ENCODE results near the gene ATP8B2.
"Not testable (repeated sequence)": the region's sequence is repeated elsewhere in the genome, so short reads cannot be mapped to it uniquely, and the experiment has no call there.

Gene ATP8B2

DNA sequence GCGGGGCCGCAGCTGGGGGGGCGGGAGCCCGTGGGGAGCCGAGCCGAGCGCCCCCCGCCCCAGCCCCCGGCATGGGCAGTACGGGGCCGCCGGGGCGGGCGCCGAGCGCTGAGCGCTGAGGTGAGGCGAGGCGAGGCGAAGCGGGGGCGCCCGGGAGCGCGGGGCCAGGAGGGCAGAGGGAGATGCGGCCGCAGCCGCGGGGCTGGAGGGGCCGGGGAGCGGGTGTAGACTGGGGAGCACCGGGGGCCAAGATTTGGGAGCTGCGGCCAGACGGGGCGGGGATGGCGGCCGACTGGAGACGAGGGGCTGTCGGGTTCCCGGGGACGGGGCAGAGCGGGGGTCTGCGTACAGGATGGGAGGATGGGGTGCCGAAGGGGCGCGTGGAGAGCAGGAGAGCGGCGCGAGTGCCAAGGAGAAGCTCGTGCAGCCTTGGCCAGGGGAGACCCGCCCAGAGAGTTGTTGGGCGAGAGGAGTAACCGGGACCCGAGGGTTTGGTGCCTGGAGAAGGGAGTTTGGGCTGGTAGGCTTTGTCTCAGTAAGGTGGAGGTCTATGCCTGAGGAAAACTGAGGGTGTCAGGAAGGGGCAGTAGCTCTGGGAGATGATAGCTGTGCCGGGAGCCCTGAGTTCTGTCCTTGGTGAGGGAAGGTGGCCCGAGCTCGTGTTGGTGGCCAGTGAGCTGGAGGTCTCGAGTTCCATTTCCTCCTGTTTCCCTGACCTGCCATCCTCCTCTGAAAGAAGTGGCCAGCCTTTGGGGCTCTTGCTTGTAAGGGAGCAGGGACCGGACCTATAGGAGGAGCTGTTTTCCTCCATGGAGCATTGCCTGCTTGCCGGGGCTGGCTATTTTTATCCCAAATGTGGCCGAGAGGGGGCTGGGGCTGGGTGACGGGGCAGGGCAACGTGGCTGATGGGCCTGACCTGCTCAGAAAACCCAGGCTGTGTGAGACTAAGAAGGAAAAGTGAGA, 539 bp downstream of the ATP8B2 start:
- peak; percentile 29 for DNase-seq

DNA sequence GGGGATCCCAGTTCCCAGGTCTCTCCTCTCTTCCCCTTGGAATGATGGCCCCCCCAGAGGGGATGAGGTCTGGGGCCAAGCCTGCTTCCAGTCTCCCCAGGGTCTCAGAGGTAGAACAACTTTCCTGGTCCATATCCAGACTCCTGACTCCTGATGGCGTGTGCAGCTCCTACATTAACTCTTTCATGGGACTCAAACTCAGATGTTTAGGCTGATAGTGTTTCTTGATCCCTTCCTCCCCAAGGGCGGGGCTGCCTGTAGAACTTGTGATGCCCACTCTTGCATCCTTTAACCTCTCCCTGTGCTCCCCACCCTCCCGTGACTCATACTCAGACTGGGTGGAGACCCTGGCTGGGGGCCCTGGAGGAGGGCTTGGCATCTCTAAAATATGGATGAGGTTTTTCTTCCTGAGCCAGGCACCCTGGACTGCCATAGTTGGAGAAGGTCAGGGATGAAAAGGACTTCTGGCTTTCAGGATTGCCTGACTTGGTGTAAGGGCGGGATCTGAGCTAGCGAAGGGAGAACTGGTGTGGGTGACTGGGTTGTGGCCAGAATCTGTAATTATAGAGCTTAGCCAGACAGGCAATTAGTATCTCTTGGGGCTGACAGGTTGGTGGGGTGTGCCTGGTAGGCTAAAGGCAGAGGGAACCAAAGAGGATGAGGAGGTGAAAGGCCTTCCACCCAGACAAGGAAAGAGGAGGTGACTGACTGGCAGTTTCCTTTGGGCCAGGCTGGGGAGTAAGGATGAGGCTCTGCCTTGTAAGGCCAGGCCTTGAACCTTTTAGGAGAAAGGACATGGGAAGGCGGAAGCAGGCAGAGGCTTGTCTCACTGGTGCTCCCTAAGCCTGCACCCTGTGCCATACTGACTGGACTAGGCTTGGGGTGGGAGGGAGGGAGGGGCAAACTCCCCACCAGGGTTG, 1.5 kb downstream of the ATP8B2 start:
- no peak for DNase-seq

DNA sequence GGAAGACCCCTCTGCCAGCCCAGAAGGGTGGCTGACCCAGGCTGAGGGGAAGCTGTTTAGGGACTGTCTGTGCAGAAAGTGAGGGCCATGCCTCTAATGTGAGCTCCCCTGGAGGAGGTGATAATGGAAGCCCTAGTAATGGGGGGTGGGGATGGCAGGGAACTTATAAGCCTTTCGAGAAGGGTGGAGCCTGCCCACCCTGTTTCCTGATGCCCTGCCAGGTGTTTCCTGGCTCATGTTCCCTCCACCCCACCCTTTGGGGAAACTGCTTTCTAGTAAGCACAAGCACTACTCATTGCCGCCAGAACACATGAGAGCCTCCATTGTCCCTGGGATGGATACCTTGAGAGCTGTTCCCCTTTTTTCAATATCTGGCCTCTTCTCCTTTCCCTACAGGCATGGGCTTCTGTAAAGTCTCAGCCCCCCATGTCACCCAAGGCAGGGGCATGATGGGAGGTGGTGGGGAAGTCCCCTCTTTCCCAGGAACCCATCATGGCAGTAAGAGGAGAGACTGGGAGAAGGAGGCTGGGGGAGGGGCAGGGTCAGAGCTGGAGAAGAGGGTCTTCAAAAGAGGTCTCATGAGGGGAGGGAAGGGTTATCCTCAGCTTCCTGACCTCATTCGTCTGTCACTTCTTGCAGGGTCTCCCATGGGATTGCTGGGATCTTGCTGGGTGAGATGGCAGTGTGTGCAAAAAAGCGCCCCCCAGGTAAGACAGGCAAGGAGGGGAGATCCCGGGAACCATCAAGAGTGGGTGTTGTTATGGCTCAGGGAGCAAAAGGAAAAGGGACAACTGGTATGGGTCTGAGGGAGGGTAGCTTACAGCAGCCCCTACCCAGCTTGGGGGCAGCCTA, 2.4 kb downstream of the ATP8B2 start:
- DNase-seq = peak; percentile 53

DNA sequence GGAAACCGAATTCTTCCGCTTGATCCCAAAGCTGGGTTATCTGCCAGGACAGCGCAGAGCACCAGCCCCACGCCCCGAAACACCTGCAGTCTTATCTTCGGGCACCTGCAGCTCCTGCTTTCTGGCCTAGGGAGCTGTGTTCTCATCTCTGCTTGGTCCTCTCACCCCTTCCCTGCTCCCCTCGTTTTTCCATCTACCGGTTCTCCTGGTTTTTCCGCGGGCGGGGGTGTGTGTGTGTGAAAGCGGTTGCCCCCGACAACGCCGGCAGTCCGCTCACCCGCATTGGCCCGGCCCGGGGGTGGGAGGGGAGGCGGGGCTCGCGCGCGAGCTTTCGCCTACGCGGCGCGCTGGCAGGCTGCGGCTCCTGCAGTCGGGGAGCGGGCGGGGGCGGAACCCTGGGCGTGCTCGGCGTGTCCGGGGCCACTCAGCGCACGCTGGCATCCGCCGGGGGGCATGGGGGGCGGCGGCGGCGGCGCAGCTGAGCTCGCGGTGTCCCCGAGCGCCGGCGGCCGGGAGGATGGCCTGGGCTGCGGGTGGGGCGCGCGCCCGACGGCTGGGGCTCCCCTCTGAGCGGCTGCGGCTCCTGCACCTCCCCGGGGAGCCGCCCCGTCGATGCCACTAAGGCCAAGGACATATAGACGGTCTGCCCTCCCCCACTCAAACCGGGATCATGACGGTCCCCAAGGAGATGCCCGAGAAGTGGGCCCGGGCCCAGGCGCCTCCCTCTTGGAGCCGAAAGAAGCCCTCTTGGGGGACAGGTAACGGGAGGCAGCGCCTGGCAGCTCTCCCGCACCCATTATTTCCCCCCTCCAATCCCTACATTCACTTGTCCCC, 3.2 kb downstream of the ATP8B2 start:
- DNase-seq = peak; percentile 71

DNA sequence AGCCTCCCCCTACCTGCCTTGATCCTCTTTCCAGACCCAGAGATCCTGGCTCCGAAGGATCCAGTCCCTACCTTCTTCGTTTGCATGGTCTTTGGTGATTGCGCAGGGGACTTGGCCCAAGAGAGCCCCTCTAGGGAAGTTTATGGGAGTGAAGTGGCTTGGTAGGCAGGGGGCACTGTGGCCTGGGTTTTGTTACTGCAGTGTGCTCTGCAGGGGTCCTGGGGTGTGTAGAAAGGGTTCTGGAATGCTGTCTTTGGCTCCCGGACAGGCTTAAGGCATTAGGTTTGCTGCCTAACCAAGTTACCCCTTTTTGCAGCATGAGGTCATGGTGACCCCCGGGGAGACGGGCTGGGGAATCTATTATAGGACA, 3.8 kb downstream of the ATP8B2 start:
- no peak for DNase-seq

DNA sequence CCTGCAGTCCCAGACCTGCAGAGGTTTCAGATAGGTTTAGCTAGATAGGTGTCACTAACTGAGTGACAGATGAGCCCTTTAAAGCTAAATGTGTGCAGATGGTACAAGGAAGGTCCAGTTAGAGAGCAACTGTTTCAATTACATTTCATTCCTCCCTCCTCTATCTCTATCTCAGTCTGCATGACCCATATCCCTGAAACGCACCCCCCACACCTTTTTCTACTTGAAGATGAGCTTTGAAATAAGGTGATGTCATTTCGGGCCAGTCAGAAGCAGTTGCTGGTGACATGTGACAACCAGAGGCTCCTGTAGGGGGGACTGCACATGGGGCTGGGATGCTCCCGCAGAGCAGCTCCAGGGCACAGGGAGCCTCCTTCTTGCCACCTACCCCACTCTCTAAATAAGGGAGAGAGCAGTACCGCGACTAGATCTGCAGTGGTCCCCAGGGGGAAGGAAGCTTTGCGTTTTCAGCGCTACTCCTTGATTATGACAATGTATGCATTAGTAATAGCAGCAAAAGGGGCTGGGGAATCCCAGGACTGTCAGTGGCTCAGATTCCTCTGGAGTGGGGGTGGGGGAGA, 4.3 kb downstream of the ATP8B2 start:
- peak; percentile 6 for DNase-seq

DNA sequence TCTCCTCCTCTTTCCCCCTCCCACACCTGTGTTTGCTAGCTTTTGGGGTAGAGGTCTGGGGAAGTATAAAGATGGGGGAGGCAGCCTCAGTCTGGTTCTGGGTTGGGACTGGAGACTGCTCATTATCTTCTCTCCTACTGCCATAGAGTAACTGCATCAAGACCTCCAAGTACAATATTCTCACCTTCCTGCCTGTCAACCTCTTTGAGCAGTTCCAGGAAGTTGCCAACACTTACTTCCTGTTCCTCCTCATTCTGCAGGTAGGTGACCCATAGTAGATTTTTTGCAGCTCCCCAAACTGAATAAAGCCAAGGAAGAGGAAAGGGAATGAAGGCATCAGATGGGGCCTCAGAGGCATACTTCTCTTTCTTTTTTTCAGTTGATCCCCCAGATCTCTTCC, 5.3 kb downstream of the ATP8B2 start:
- no peak for DNase-seq

DNA sequence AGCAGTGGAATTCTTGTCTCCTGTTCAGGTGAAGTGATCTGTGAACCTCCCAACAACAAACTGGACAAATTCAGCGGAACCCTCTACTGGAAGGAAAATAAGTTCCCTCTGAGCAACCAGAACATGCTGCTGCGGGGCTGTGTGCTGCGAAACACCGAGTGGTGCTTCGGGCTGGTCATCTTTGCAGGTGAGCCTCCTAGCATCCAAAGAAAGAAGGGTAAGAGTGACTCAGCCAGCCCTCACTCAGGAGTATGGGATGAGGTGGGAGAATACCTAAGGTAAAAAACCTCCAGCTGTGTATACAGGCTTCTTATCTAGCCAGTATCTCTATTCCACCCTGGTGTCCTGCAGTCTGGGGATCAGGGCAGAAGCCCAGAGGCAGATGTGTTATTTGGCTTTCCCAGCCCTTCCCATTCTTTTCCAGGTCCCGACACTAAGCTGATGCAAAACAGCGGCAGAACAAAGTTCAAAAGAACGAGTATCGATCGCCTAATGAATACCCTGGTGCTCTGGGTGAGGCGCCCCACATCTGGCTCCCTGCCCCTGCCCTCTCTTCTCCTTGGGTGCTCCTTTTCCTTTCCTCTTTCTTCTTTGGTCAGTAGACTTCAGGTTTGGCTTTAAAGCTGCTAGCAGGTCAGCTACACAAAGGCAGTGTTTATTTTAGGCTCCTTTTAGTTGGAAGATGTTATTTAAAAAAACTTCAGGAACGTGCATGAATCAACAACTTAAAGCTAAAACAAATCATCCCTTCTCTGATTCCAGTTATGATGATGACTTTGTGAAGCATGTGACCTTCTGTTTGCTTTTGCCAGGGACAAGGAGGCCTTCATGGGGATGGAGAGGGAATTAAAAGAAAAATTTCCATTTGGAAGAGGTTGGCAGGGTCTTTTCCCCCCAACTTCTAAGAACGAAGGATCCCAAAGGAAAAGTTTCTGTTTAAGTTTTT, 9.0 kb downstream of the ATP8B2 start:
- no peak for DNase-seq

DNA sequence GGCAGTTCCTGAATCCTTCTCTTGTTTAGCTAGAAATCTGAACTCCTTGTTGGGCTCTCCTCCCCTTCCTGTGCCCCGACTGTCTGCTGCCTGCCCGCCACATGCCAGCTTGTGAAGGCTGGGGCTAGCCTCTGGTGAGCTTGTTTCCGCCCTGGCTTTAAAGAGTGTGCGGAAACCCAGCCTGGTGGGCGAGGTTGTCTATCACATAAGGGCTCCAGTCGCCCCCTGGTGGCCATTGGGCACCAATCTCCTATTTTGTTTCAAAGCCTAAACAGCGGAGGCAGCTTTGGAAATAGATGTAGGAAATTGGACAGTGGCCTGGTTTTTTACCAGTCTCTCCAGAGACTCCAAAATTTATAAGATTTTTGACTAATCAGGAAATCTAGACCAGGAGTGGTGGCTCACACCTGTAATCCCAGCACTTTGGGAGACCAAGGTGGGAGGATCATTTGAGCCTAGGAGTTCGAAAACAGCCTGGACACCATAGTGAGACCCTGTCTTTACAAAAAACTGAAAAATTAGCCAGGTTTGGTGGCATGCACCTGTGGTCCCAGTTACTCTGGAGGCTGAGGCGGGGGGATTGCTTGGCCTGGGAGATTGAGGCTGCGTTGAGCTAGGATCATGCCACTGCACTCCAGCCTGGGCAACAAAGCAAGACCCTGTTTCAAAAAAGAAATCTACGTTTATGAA, 9.8 kb downstream of the ATP8B2 start:
- peak; percentile 78 for DNase-seq

DNA sequence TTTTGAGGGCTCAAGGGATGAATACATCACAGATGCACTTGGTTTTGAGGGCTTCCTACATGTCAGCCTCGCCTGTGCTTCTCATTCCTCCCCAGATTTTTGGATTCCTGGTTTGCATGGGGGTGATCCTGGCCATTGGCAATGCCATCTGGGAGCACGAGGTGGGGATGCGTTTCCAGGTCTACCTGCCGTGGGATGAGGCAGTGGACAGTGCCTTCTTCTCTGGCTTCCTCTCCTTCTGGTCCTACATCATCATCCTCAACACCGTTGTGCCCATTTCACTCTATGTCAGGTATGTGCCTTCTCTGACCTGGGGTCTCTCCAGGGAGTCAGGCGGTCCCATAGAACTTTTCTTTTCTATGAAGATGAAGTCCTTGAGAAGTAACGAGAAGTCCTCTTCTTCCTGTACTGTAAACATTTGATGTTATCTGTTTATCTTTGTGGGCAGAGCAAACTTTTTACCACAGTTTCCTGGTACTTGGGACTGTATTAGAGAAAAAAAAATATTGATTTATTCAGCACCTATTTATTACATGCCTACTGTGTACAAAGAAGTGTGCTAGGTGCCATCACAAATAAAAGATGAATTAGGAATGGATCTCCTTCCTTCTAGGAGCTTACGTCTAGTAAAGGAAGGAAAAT, 12.0 kb downstream of the ATP8B2 start:
- DNase-seq = no peak

DNA sequence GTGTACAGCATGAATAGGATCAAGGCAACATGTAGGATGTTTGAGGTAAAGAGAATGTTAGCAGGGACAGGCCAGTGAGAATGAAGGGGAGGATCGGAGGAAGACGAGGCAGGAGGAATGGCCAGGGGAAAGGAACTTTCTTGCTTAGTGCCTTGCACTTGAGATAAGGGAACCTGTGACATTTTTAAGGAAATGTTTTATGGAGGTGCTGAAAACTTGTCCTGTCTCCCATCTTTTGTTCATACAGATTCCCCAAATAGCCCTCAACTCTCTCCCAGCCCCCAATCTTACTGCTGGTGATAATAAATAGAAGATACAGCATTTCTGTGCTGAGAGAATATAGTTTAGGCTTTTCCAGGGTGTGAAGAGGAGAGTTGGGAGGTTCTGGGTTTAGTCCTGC, 13.6 kb downstream of the ATP8B2 start:
- no peak for DNase-seq

DNA sequence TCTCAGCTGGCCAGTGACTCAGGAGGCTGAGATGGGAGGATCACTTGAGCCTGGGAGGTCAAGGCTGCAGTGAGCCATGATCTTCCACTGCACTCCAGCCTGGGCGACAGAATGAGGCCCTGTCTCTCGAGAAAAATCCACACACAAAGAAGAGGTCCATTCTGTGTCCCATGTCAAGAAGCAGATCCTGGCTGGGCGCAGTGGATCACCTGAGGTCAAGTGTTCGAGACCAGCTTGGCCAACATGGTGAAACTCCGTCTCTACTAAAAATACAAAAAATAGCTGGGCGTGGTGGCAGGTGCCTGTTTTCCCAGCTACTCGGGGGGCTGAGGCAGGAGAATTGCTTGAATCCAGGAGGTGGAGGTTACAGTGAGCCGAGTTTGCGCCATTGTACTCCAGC, 16.0 kb downstream of the ATP8B2 start:
- DNase-seq = not testable (repeated sequence)

DNA sequence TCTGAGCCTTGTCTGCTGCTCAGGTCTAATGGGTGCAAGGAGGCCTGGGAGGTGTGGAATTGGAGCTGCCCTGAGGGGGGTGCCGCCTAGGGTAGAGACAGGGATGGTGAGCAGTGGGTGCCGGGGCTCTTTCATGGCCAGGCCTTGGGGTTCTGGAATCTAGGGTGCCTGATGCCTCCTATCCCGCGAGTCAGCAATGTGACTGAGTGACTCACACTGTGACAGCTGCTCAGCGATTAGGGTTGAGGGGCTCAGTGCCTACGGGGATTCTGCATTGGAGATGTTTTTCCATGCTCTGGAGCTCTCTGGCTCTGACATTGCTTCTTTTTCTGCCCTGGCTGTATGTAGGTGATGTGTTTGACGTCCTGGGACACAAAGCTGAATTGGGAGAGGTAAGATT, 16.8 kb downstream of the ATP8B2 start:
- DNase-seq = no peak

DNA sequence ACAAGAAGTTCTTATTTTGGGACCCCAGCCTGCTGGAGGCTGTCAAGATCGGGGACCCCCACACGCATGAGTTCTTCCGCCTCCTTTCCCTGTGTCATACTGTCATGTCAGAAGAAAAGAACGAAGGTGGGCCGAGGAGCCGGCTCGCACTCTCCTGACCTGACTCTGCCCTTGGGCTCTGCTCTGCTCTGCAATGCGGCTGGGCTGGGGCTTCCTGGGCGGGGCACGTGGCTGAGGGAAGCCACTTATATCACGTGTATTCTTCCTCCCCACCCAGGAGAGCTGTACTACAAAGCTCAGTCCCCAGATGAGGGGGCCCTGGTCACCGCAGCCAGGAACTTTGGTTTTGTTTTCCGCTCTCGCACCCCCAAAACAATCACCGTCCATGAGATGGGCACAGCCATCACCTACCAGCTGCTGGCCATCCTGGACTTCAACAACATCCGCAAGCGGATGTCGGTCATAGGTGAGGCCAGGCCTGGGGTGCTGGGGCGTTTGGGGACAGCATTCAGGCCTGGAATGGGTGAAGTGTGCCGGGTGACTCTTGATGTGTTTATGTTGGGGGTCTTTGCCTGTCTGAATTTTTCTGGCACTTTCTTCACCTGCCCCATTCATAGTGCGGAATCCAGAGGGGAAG, 17.6 kb downstream of the ATP8B2 start:
- no peak for DNase-seq

DNA sequence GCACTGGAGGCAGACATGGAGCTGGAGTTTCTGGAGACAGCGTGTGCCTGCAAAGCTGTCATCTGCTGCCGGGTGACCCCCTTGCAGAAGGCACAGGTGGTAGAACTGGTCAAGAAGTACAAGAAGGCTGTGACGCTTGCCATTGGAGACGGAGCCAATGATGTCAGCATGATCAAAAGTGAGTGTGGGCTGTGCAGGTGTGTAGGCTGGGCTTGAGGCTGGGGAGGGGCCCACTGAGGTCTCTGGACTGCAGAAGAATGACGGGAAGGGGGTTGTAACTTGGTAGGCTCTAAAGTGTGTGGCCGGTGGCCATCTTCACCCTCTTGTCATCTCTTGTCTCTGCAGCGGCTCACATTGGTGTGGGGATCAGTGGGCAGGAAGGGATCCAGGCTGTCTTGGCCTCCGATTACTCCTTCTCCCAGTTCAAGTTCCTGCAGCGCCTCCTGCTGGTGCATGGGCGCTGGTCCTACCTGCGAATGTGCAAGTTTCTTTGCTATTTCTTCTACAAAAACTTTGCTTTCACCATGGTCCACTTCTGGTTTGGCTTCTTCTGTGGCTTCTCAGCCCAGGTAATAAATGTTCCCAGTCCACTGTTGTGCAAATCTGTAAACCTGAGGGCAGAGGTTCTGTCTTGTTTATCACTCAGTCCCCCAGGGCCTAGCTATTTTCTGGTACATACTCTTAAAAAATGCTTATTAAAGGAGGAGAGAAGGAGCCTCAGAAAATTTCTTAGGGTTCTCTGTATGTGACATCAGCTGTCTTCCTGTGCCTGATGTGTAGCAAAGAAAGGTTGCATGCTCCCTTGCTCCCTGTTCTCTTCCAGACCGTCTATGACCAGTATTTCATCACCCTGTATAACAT, 19.9 kb downstream of the ATP8B2 start:
- no peak for DNase-seq

DNA sequence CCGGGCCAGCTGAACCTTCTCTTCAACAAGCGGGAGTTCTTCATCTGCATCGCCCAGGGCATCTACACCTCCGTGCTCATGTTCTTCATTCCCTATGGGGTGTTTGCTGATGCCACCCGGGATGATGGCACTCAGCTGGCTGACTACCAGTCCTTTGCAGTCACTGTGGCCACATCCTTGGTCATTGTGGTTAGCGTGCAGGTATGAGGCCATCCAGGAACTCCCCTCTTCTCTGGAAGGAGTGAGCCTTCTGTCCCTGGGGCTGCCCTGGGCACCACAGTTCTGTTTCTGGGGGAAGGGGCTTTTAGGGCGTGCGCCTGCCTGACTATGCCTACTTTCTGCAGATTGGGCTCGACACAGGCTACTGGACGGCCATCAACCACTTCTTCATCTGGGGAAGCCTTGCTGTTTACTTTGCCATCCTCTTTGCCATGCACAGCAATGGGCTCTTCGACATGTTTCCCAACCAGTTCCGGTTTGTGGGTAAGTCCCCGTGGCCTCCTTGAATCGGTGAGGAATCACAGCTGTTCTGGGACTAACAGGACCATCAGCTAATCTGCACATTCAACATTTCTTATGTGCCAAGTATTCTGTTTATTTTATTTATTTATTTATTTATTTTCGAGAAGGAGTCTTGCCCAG, 21.1 kb downstream of the ATP8B2 start:
- DNase-seq = no peak

DNA sequence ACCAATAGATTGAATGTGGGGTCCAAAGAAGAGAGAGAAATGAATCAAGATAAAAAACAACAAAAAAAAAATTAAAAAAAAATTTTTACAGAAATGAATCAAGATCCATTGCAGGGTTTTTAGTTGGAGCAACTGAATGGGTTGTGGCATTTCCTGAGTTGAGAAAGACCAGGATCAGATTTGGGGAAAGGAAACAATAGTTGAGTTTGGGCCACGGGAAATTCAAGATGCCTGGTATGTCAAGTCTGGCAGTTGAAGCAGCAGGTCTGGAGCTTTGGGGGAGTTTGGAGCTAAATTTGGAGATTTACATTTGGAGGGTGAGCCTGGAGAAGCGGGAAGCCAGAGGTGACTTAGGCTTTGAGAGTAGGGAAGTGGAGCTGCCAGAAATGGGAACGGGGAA, 22.6 kb downstream of the ATP8B2 start:
- no peak for DNase-seq
